H1 (cell line): Measurements from ENCODE around the gene NEURL4. TPM values are rescaled to one million over a fixed set of nuclear protein-coding genes. Genes with fewer than 3 reads are reported as not detected.

Source experiments
- CTCF ChIA-PET: fragments of 300-600 bp; sonication (Branson Sonifier 250); formaldehyde crosslinking; loops from one replicate; lab custom pipeline; 2021; ENCODE audit not compliant: partially characterized antibody; lab: Charles Lee
- POLR2A ChIA-PET: fragments of 300-600 bp; sonication (Branson Sonifier 250); formaldehyde crosslinking; loops from one replicate; lab custom pipeline; 2021; ENCODE audit warnings: inconsistent platforms; ENCODE audit not compliant: partially characterized antibody; lab: Charles Lee
- DNase-seq, 2 experiments: peaks; one replicate each; pipeline versions ENCODE4 v3.0.0 to v3.0.0-alpha.2; 2010 to 2022; ENCODE audit warnings: low spot score in 2 of 2, low read depth in 1 of 2, mixed read lengths in 1 of 2
- FAIRE-seq: peaks from 2 replicates; lab custom pipeline; 2011; peaks lifted over from hg19 to GRCh38; lab: Jason Lieb, UNC
- H2AFZ ChIP-seq: 2 replicates; pipeline ENCODE4 v1.8.1; 2012; ENCODE audit warnings: low read length, inconsistent platforms
- H2AK5ac ChIP-seq: 2 replicates; pipeline ENCODE4 v1.6.1; 2013; ENCODE audit warnings: low read depth, low read length
- H2BK120ac ChIP-seq: replicated peaks from 2 replicates; pipeline ENCODE3; 2013; ENCODE audit warnings: low read depth, low read length, inconsistent platforms
- H2BK12ac ChIP-seq: 2 replicates; pipeline ENCODE4 v1.6.1; 2013; ENCODE audit warnings: low read depth, low read length
- H2BK15ac ChIP-seq: 2 replicates; pipeline ENCODE4 v1.6.1; 2013; ENCODE audit warnings: low read length
- H2BK20ac ChIP-seq: 2 replicates; pipeline ENCODE4 v1.6.1; 2013; ENCODE audit warnings: low read length
- H2BK5ac ChIP-seq: 2 replicates; pipeline ENCODE4 v1.6.1; 2013; ENCODE audit warnings: low read depth, low read length
- H3K14ac ChIP-seq: 2 replicates; pipeline ENCODE4 v1.6.1; 2013; ENCODE audit warnings: inconsistent platforms; ENCODE audit not compliant: insufficient read length
- H3K18ac ChIP-seq: 2 replicates; pipeline ENCODE4 v1.6.1; 2013; ENCODE audit warnings: low read length; ENCODE audit errors: extremely low read depth
- H3K23ac ChIP-seq: 2 replicates; pipeline ENCODE4 v1.6.1; 2013; ENCODE audit warnings: inconsistent platforms; ENCODE audit not compliant: insufficient read length
- H3K23me2 ChIP-seq: 2 replicates; pipeline ENCODE4 v1.6.1; 2013; ENCODE audit warnings: low read depth, low read length
- H3K27ac ChIP-seq: 2 replicates; pipeline ENCODE4 v1.6.1; 2011; ENCODE audit warnings: low read depth, low read length, inconsistent platforms
- H3K27me3 ChIP-seq, 4 experiments: replicated peaks in 1 of 4; 1 replicate in 1 of 4; 2 replicates in 3 of 4; pipeline versions ENCODE4 v1.6.1 to v1.8.1; 2011 to 2013; ENCODE audit warnings: low read length in 3 of 4, mild to moderate bottlenecking in 3 of 4, inconsistent platforms in 2 of 4, mixed read lengths in 2 of 4, moderate library complexity in 1 of 4; ENCODE audit not compliant: control insufficient read depth in 3 of 4, insufficient read depth in 3 of 4; ENCODE audit errors: extremely low read depth in 1 of 4
- H3K36me3 ChIP-seq, 4 experiments: 2 replicates each; pipeline versions ENCODE4 v1.6.1 to v1.8.1; 2011 to 2013; ENCODE audit warnings: mild to moderate bottlenecking in 4 of 4, low read length in 3 of 4, moderate library complexity in 2 of 4, control low read depth in 1 of 4, inconsistent platforms in 1 of 4; ENCODE audit not compliant: insufficient read depth in 4 of 4, control insufficient read depth in 2 of 4
- H3K4ac ChIP-seq: replicated peaks from 2 replicates; pipeline ENCODE3; 2013; ENCODE audit warnings: low read length, low read depth, mixed read lengths, inconsistent platforms; ENCODE audit not compliant: insufficient read length
- H3K4me1 ChIP-seq, 4 experiments: replicated peaks in 1 of 4; 1 replicate in 1 of 4; 2 replicates in 3 of 4; pipeline versions ENCODE4 v1.6.1 to v1.8.1; 2011 to 2013; ENCODE audit warnings: low read length in 3 of 4, inconsistent platforms in 2 of 4, mixed read lengths in 1 of 4; ENCODE audit not compliant: insufficient read depth in 4 of 4, control insufficient read depth in 3 of 4
- H3K4me2 ChIP-seq, 2 experiments: 2 replicates each; pipeline versions ENCODE4 v1.6.1 to v1.8.1; 2011 to 2013; ENCODE audit warnings: low read depth in 2 of 2, low read length in 2 of 2, control low read depth in 1 of 2, inconsistent platforms in 1 of 2, mild to moderate bottlenecking in 1 of 2; ENCODE audit not compliant: insufficient read depth in 1 of 2
- H3K4me3 ChIP-seq, 4 experiments: fragments of 200-600, 300-600 bp in 1 of 4; sonication (generic), shearing (Covaris generic), sonication (Bioruptor Twin) in 1 of 4; 2 replicates each; pipeline versions ENCODE4 v1.5.1 to v1.8.1; 2011 to 2016; ENCODE audit warnings: low read length in 4 of 4, low read depth in 3 of 4, control low read depth in 2 of 4, inconsistent platforms in 2 of 4, mild to moderate bottlenecking in 2 of 4, mixed read lengths in 1 of 4, moderate library complexity in 1 of 4; ENCODE audit not compliant: insufficient read depth in 2 of 4; ENCODE audit errors: extremely low read depth in 1 of 4
- H3K56ac ChIP-seq: replicated peaks from 2 replicates; pipeline ENCODE3; 2013; ENCODE audit warnings: low read depth, mild to moderate bottlenecking, mixed read lengths, low read length, inconsistent platforms; ENCODE audit not compliant: insufficient read length
- H3K79me1 ChIP-seq: 2 replicates; pipeline ENCODE4 v1.6.1; 2013; ENCODE audit warnings: low read depth, low read length, control low read depth
- H3K79me2 ChIP-seq, 2 experiments: 2 replicates each; pipeline versions ENCODE4 v1.6.1 to v1.8.1; 2012 to 2013; ENCODE audit warnings: low read length in 2 of 2, mild to moderate bottlenecking in 2 of 2, inconsistent platforms in 1 of 2; ENCODE audit not compliant: insufficient read depth in 2 of 2, control insufficient read depth in 1 of 2
- H3K9ac ChIP-seq, 4 experiments: replicated peaks in 1 of 4; 1 replicate in 1 of 4; 2 replicates in 3 of 4; pipeline versions ENCODE4 v1.6.1 to v1.8.1; 2011 to 2013; ENCODE audit warnings: low read depth in 3 of 4, low read length in 3 of 4, control low read depth in 2 of 4, mild to moderate bottlenecking in 2 of 4, moderate library complexity in 2 of 4, inconsistent platforms in 1 of 4; ENCODE audit errors: extremely low read depth in 1 of 4
- H3K9me3 ChIP-seq, 2 experiments: 2 replicates each; pipeline versions ENCODE4 v1.6.1 to v1.8.1; 2012 to 2013; ENCODE audit warnings: mild to moderate bottlenecking in 2 of 2, moderate library complexity in 2 of 2, control low read depth in 1 of 2, inconsistent platforms in 1 of 2, low read depth in 1 of 2, low read length in 1 of 2, mixed read lengths in 1 of 2; ENCODE audit not compliant: insufficient read depth in 2 of 2
- H4K20me1 ChIP-seq, 2 experiments: replicated peaks in 1 of 2; 2 replicates each; pipeline versions ENCODE3 to v1.8.1; 2011 to 2013; ENCODE audit warnings: inconsistent platforms in 2 of 2, low read length in 2 of 2, mild to moderate bottlenecking in 1 of 2; ENCODE audit not compliant: insufficient read depth in 2 of 2, control insufficient read depth in 1 of 2
- H4K5ac ChIP-seq: 2 replicates; pipeline ENCODE4 v1.6.1; 2013; ENCODE audit warnings: low read length, low read depth, mixed read lengths, inconsistent platforms; ENCODE audit not compliant: insufficient read length
- H4K8ac ChIP-seq: 2 replicates; pipeline ENCODE4 v1.8.0; 2013; ENCODE audit warnings: mild to moderate bottlenecking, moderate library complexity, low read length, inconsistent platforms; ENCODE audit not compliant: insufficient read depth; ENCODE audit errors: extremely low read depth
- H4K91ac ChIP-seq: replicated peaks from 2 replicates; pipeline ENCODE3; 2013; ENCODE audit warnings: low read length, mixed read lengths, inconsistent platforms; ENCODE audit not compliant: insufficient read length
- CBX5 ChIP-seq: fragments of 300-800, 300-1000 bp; sonication (generic); IDR thresholded peaks from 2 replicates; pipeline ENCODE4 v1.7.1; 2016; ENCODE audit warnings: antibody characterized with exemption, low read length, low read depth
- NANOG ChIP-seq: IDR thresholded peaks from 2 replicates; pipeline ENCODE4 v1.6.1; 2011; ENCODE audit warnings: low read length, low read depth, mild to moderate bottlenecking, inconsistent platforms; ENCODE audit not compliant: insufficient read depth, poor library complexity, severe bottlenecking
- RXRA ChIP-seq: IDR thresholded peaks from 2 replicates; pipeline ENCODE4 v1.6.1; 2011; ENCODE audit warnings: low read depth, mild to moderate bottlenecking, low read length, moderate library complexity; ENCODE audit not compliant: insufficient read depth
- WGBS, 2 experiments: shearing (Covaris generic) in 1 of 2; methylation state at CpG; one replicate each; pipeline versions ENCODE4 v1.1.6 to v1.1.7; 2013 to 2015; ENCODE audit warnings: low lambda C conversion rate in 2 of 2, mixed read lengths in 2 of 2, inconsistent platforms in 1 of 2, low coverage in 1 of 2, missing lambda C conversion rate in 1 of 2; ENCODE audit not compliant: insufficient replicate concordance in 2 of 2, insufficient coverage in 1 of 2, insufficient read length in 1 of 2; ENCODE audit errors: extremely low coverage in 1 of 2, missing lambda C conversion rate in 1 of 2; 5-methylcytosine and 5-hydroxymethylcytosine counted together
- polyA plus RNA-seq, 7 experiments: library from polyadenylated mRNA; depleted of rRNA in 3 of 7; stranded (reverse) in 5 of 7; unstranded in 2 of 7; fragments of >200 nt in 5 of 7; fragments of 200-250 nt in 2 of 7; gene quantifications; 1 replicate in 5 of 7; 2 replicates in 1 of 7; 4 replicates in 1 of 7; pipeline versions ENCODE4 v1.2.1 to v1.2.3, GENCODE V29; 2011 to 2013; ENCODE audit warnings: missing spikeins in 2 of 7, mixed read lengths in 2 of 7
- total RNA-seq: library from RNA; stranded (reverse); fragmentation: NEBNext Ultra II Directional; extraction: Animal tissue kit (Norgen Biotek cat#: 25700); gene quantifications from 2 replicates; pipeline ENCODE4 v1.2.1, GENCODE V29; 2021

NEURL4 gene
- total and polyA plus RNA-seq, 2 of the 8 experiments (the other 6 are each of a cell fraction or from before 2014, with no cell fraction given), result 29.6 to 46.8 TPM

GRCh38 chr17:7326186-7326585 lies 2.9 kb downstream of the NEURL4 start:
- Histone ChIP-seq H3K9me3 (no peaks in the 10 kb centered on the region), H3K9ac (no peak overlapping the region), H4K5ac (no peak overlapping the region), H3K79me2 (peaks cover 0 to 14% of the 10 kb centered on the region in 2 experiments; a peak in 2 of 4 replicates), H3K56ac (no peak overlapping the region), H3K18ac (no peak overlapping the region), H3K4me3 (no peak overlapping the region), H2AK5ac (no peak overlapping the region), H4K8ac (no peak overlapping the region), H2BK15ac (no peak overlapping the region), H3K23ac (no peak overlapping the region), H3K4ac (no peak overlapping the region), H2BK20ac (no peak overlapping the region), H3K4me1 (peaks cover 0 to 16% (median 5%) of the 10 kb centered on the region in 4 experiments; a peak in 6 of 7 replicates), H3K79me1 (peaks cover 2% of the 10 kb centered on the region; the same call in 1 of the 2 replicates), H3K36me3 (peaks cover 21 to 34% (median 33%) of the 10 kb centered on the region in 4 experiments), H2AFZ (no peak overlapping the region), H4K91ac (no peak overlapping the region), H3K14ac (no peak overlapping the region), H3K27me3 (no peaks in the 10 kb centered on the region; a peak in 1 of 7 replicates), H3K23me2 (peaks cover 8% of the 10 kb centered on the region), H3K4me2 (no peak overlapping the region), H3K27ac (no peak overlapping the region), H4K20me1 (peaks cover 2 to 18% of the 10 kb centered on the region in 2 experiments), H2BK5ac (no peak overlapping the region), H2BK12ac (no peak overlapping the region), H2BK120ac (no peak overlapping the region)
- no peak for FAIRE-seq
- CTCF ChIA-PET, result interaction anchor here (1.4 to 9.3 kb wide), 7 partner anchors 9 to 66 kb away, joined by 5 to 167 read pairs (median 5); partner anchors contain the start of gene TMEM95
- POLR2A ChIA-PET, result interaction anchor here (1.6 to 13.4 kb wide), 3 partner anchors 12 to 15 kb away, joined by 5 to 223 read pairs (median 40); partner anchors contain the start of genes ACAP1 and GPS2
- no peak for DNase-seq
- no peak for TF ChIP-seq NANOG
- no peak for TF ChIP-seq CBX5
- no peak for TF ChIP-seq RXRA
- WGBS, 2 experiments, result 90% methylated on average over 11 of the region's 11 CpGs; no CpG with 5 or more reads in 1 of the 2 experiments
